IMR-90 (cell line): Measurements from ENCODE around the gene MCRS1. TPM values are rescaled to one million over a fixed set of nuclear protein-coding genes. Genes with fewer than 3 reads are reported as not detected.

Experiments
- ATAC-seq: fragments of 200-7000 bp; cut with Tn5 transposase; 2 replicates; pipeline ENCODE4 v1.9.1; 2020; ENCODE audit warnings: low read depth, mild to moderate bottlenecking, moderate library complexity
- BruUV-seq: library from RNA; stranded (reverse); fragments of 400-500 nt; replicated peaks from 2 replicates; lab custom pipeline; 2021; lab: Mats Ljungman, UMichigan
- CTCF ChIA-PET: fragments of 300-600 bp; formaldehyde crosslinking; extraction: SDS; loops from one replicate; lab custom pipeline; 2021; ENCODE audit warnings: antibody characterized with exemption; lab: Yijun Ruan, JAX
- POLR2A ChIA-PET: fragments of 300-600 bp; sonication (Branson Sonifier 250); formaldehyde crosslinking; loops from one replicate; lab custom pipeline; 2022; ENCODE audit warnings: antibody characterized with exemption; ENCODE audit not compliant: unreplicated experiment; lab: Charles Lee
- DNase-seq: peaks from one replicate; pipeline ENCODE4 v3.0.0; 2013
- H2AFZ ChIP-seq: replicated peaks from 2 replicates; pipeline ENCODE3; 2013; ENCODE audit warnings: low read length, mild to moderate bottlenecking; ENCODE audit not compliant: poor library complexity
- H2AK5ac ChIP-seq: 2 replicates; pipeline ENCODE4 v1.6.1; 2013; ENCODE audit warnings: low read depth, low read length, inconsistent platforms
- H2AK9ac ChIP-seq: replicated peaks from 2 replicates; pipeline ENCODE3; 2013; ENCODE audit warnings: mild to moderate bottlenecking, low read depth, low read length, moderate library complexity; ENCODE audit not compliant: poor library complexity
- H2BK120ac ChIP-seq: 2 replicates; pipeline ENCODE4 v1.6.1; 2013; ENCODE audit warnings: low read depth, low read length, inconsistent platforms
- H2BK15ac ChIP-seq: 3 replicates; pipeline ENCODE4 v1.6.1; 2013; ENCODE audit warnings: low read depth, low read length, inconsistent platforms
- H2BK20ac ChIP-seq: 2 replicates; pipeline ENCODE4 v1.6.1; 2013; ENCODE audit warnings: low read depth, mild to moderate bottlenecking, inconsistent platforms, low read length, moderate library complexity
- H2BK5ac ChIP-seq: 2 replicates; pipeline ENCODE4 v1.6.1; 2013; ENCODE audit warnings: mild to moderate bottlenecking, low read depth, low read length, inconsistent platforms; ENCODE audit not compliant: poor library complexity, severe bottlenecking
- H3K14ac ChIP-seq: replicated peaks from 2 replicates; pipeline ENCODE4 v1.6.1; 2013; ENCODE audit warnings: low read depth, low read length, inconsistent platforms
- H3K18ac ChIP-seq: 2 replicates; pipeline ENCODE4 v1.6.1; 2013; ENCODE audit warnings: low read depth, low read length, control low read depth
- H3K23ac ChIP-seq: 2 replicates; pipeline ENCODE4 v1.6.1; 2013; ENCODE audit warnings: low read depth, low read length, inconsistent platforms
- H3K27ac ChIP-seq: 2 replicates; pipeline ENCODE4 v1.5.1; 2013; ENCODE audit warnings: mild to moderate bottlenecking, control low read depth, low read length; ENCODE audit not compliant: insufficient read depth
- H3K27me3 ChIP-seq: 2 replicates; pipeline ENCODE4 v1.6.1; 2013; ENCODE audit warnings: low read length; ENCODE audit not compliant: control insufficient read depth, insufficient read depth
- H3K36me3 ChIP-seq: 2 replicates; pipeline ENCODE4 v1.6.1; 2013; ENCODE audit warnings: low read length, mixed read lengths; ENCODE audit not compliant: control insufficient read depth, insufficient read depth
- H3K4ac ChIP-seq: 2 replicates; pipeline ENCODE4 v1.6.1; 2013; ENCODE audit warnings: low read depth, low read length, inconsistent platforms
- H3K4me1 ChIP-seq: 2 replicates; pipeline ENCODE4 v1.6.1; 2013; ENCODE audit warnings: low read length, mixed read lengths; ENCODE audit not compliant: control insufficient read depth, insufficient read depth
- H3K4me2 ChIP-seq: 2 replicates; pipeline ENCODE4 v1.6.1; 2013; ENCODE audit warnings: low read depth, mild to moderate bottlenecking, control low read depth, low read length, moderate library complexity
- H3K4me3 ChIP-seq: 2 replicates; pipeline ENCODE4 v1.5.1; 2013; ENCODE audit warnings: low read depth, mild to moderate bottlenecking, control low read depth, low read length, moderate library complexity; ENCODE audit not compliant: insufficient read depth
- H3K56ac ChIP-seq: 2 replicates; pipeline ENCODE4 v1.6.1; 2013; ENCODE audit warnings: low read length, inconsistent platforms; ENCODE audit not compliant: insufficient read depth; ENCODE audit errors: extremely low read depth
- H3K79me1 ChIP-seq, 2 experiments: 2 replicates each; pipeline ENCODE4 v1.6.1; 2013; ENCODE audit warnings: low read length in 2 of 2, inconsistent platforms in 1 of 2, low read depth in 1 of 2
- H3K9ac ChIP-seq: 2 replicates; pipeline ENCODE4 v1.6.1; 2013; ENCODE audit warnings: low read depth, low read length, control low read depth
- H3K9me1 ChIP-seq: 2 replicates; pipeline ENCODE4 v1.6.1; 2013; ENCODE audit warnings: low read length, inconsistent platforms; ENCODE audit not compliant: insufficient read depth
- H3K9me3 ChIP-seq: 2 replicates; pipeline ENCODE4 v1.6.1; 2013; ENCODE audit warnings: low read length; ENCODE audit not compliant: control insufficient read depth, insufficient read depth
- H4K20me1 ChIP-seq: 2 replicates; pipeline ENCODE4 v1.6.1; 2013; ENCODE audit warnings: low read length, inconsistent platforms; ENCODE audit not compliant: insufficient read depth
- H4K5ac ChIP-seq: 2 replicates; pipeline ENCODE4 v1.6.1; 2013; ENCODE audit warnings: mild to moderate bottlenecking, low read depth, low read length, control low read depth
- H4K8ac ChIP-seq, 2 experiments: 2 replicates each; pipeline ENCODE4 v1.6.1; 2013; ENCODE audit warnings: low read depth in 2 of 2, low read length in 2 of 2, control low read depth in 1 of 2, inconsistent platforms in 1 of 2
- H4K91ac ChIP-seq: 2 replicates; pipeline ENCODE4 v1.6.1; 2013; ENCODE audit warnings: low read depth, low read length, inconsistent platforms; ENCODE audit not compliant: insufficient read depth
- BHLHE40 ChIP-seq: fragments of 150-350 bp; IDR thresholded peaks from 2 replicates; pipeline ENCODE4 v1.6.1; 2016; ENCODE audit warnings: mild to moderate bottlenecking, low read depth, low read length
- CEBPB ChIP-seq: IDR thresholded peaks from 2 replicates; pipeline ENCODE4 v1.6.1; 2012; ENCODE audit warnings: low read depth, low read length, improper control_type of control experiment
- CTCF ChIP-seq: conservative IDR thresholded peaks from 2 replicates; pipeline ENCODE4 v1.5.1; 2012; ENCODE audit warnings: mild to moderate bottlenecking, low read depth, low read length, improper control_type of control experiment
- ELK1 ChIP-seq: fragments of 150-350 bp; IDR thresholded peaks from 2 replicates; pipeline ENCODE4 v1.6.1; 2016; ENCODE audit warnings: low read depth, mild to moderate bottlenecking, low read length, moderate library complexity, borderline replicate concordance
- MAFK ChIP-seq: IDR thresholded peaks from 2 replicates; pipeline ENCODE4 v1.6.1; 2012; ENCODE audit warnings: low read depth, low read length, improper control_type of control experiment
- MAZ ChIP-seq: IDR thresholded peaks from 2 replicates; pipeline ENCODE4 v1.6.1; 2012; ENCODE audit warnings: low read depth, mild to moderate bottlenecking, low read length, improper control_type of control experiment, moderate library complexity, borderline replicate concordance
- RCOR1 ChIP-seq: IDR thresholded peaks from 2 replicates; pipeline ENCODE4 v1.6.1; 2012; ENCODE audit warnings: mild to moderate bottlenecking, low read length, improper control_type of control experiment; ENCODE audit not compliant: insufficient replicate concordance
- RFX5 ChIP-seq: IDR thresholded peaks from 2 replicates; pipeline ENCODE4 v1.8.0; 2012; ENCODE audit warnings: low read depth, mild to moderate bottlenecking, low read length, moderate library complexity
- SMC3 ChIP-seq: fragments of 150-350 bp; IDR thresholded peaks from 2 replicates; pipeline ENCODE4 v1.6.1; 2016; ENCODE audit warnings: low read depth, mild to moderate bottlenecking, antibody characterized with exemption, low read length, moderate library complexity
- USF2 ChIP-seq: fragments of 150-350 bp; IDR thresholded peaks from 2 replicates; pipeline ENCODE4 v1.6.1; 2017; ENCODE audit warnings: mild to moderate bottlenecking, antibody characterized with exemption, low read length, low read depth
- WGBS, 2 experiments: methylation state at CpG; one replicate each; pipeline versions ENCODE4 v1.1.5 to v1.1.7; 2013; ENCODE audit warnings: missing lambda C conversion rate in 2 of 2; ENCODE audit not compliant: insufficient read length in 1 of 2; ENCODE audit errors: extremely low coverage in 2 of 2; 5-methylcytosine and 5-hydroxymethylcytosine counted together
- dilution Hi-C: fragments of 300-500 bp; cut with HindIII; formaldehyde crosslinking; loops from one replicate; pipeline ENCODE4 v1.14.3; 2018; ENCODE audit warnings: low sequenced_read_pairs; ENCODE audit not compliant: unreplicated experiment
- in situ Hi-C: fragments of 300-500 bp; cut with MboI; formaldehyde crosslinking; loops from 3 replicates; pipeline ENCODE4 v1.14.3; 2019; ENCODE audit warnings: low sequenced_read_pairs, inconsistent platforms, mixed read lengths
- intact Hi-C: fragments of 100-400 bp; cut with micrococcal nuclease; formaldehyde crosslinking; loops from 2 replicates; pipeline ENCODE4 v1.10.0; 2022
- polyA plus RNA-seq, 3 experiments: library from polyadenylated mRNA; depleted of rRNA; stranded (reverse); fragments of >200 nt; gene quantifications; 2 replicates each; pipeline ENCODE4 v1.2.3, GENCODE V29; 2012; ENCODE audit warnings: low replicate concordance in 1 of 3
- total RNA-seq: library from RNA; depleted of rRNA; stranded (reverse); fragments of >200 nt; gene quantifications from 2 replicates; pipeline ENCODE4 v1.2.3, GENCODE V29; 2012

MCRS1 gene
- total and polyA plus RNA-seq, 2 of the 4 experiments (the other 2 are of a cell fraction): 72.9 to 73.2 TPM

GRCh38 chr12:49609059-49609874 is 41.3 kb upstream of the MCRS1 start:
- Histone ChIP-seq H3K56ac (no peak overlapping the region), H3K36me3 (no peaks in the 10 kb centered on the region), H2AK9ac (no peak overlapping the region), H4K8ac (no peak overlapping the region), H3K9me3 (no peaks in the 10 kb centered on the region), H2BK5ac (no peak overlapping the region), H2BK15ac (no peak overlapping the region), H2AK5ac (no peak overlapping the region), H2BK20ac (no peak overlapping the region), H3K4me3 (no peak overlapping the region), H3K27me3 (no peaks in the 10 kb centered on the region), H3K27ac (no peak overlapping the region), H4K20me1 (no peaks in the 10 kb centered on the region), H4K91ac (no peak overlapping the region), H2AFZ (no peak overlapping the region), H3K4ac (no peak overlapping the region), H3K9ac (no peak overlapping the region), H3K79me1 (no peaks in the 10 kb centered on the region), H3K23ac (no peak overlapping the region), H3K9me1 (no peaks in the 10 kb centered on the region; the same call in 1 of the 2 replicates), H4K5ac (no peak overlapping the region), H3K4me2 (no peak overlapping the region), H2BK120ac (no peak overlapping the region), H3K18ac (no peak overlapping the region), H3K4me1 (no peaks in the 10 kb centered on the region), H3K14ac (no peak overlapping the region)
- no peak for TF ChIP-seq BHLHE40
- no peak for TF ChIP-seq CEBPB
- no peak for TF ChIP-seq MAZ
- no peak for TF ChIP-seq USF2
- TF ChIP-seq CTCF: no peak
- no peak for TF ChIP-seq RCOR1
- no peak for TF ChIP-seq SMC3
- TF ChIP-seq MAFK: no peak
- no peak for TF ChIP-seq ELK1
- no peak for TF ChIP-seq RFX5
- dilution Hi-C loops (no loop called here), intact Hi-C loops (no loop called here), in situ Hi-C loops (no loop called here)
- POLR2A ChIA-PET: no interaction called here
- BruUV-seq: no TSS peak
- CTCF ChIA-PET: no interaction called here
- no CpG with 5 or more reads among the region's 2 CpGs for WGBS, 2 experiments
- ATAC-seq (0 out of 2 replicates have a peak, but pooled peaks have one; percentile 27), DNase-seq (no peak)
